BE2C (cell line): ENCODE data around the gene KCNH6.

Experiments
- DNase-seq: peaks from one replicate; pipeline ENCODE4 v3.0.0-alpha.2; 2020
- H3K27me3 ChIP-seq: fragments of 250-450 bp; sonication (Bioruptor Pico); 2 replicates; pipeline ENCODE4 v1.5.1; 2020; ENCODE audit warnings: mild to moderate bottlenecking
- H3K36me3 ChIP-seq: fragments of 250-450 bp; sonication (Bioruptor Pico); 2 replicates; pipeline ENCODE4 v1.5.1; 2020; ENCODE audit warnings: mild to moderate bottlenecking
- H3K4me1 ChIP-seq: fragments of 250-450 bp; sonication (Bioruptor Pico); 2 replicates; pipeline ENCODE4 v1.5.1; 2020
- H3K4me3 ChIP-seq: 2 replicates; pipeline ENCODE4 v1.5.1; 2011; ENCODE audit warnings: low read depth, low read length
- H3K9me3 ChIP-seq: fragments of 250-450 bp; sonication (Bioruptor Pico); 2 replicates; pipeline ENCODE4 v1.5.1; 2020
- TF ChIP-seq, protein P1 (sequence below): IDR thresholded peaks from 2 replicates; pipeline ENCODE4 v1.5.1; 2012; ENCODE audit warnings: mild to moderate bottlenecking, low read depth, low read length

KCNH6 gene

DNA sequence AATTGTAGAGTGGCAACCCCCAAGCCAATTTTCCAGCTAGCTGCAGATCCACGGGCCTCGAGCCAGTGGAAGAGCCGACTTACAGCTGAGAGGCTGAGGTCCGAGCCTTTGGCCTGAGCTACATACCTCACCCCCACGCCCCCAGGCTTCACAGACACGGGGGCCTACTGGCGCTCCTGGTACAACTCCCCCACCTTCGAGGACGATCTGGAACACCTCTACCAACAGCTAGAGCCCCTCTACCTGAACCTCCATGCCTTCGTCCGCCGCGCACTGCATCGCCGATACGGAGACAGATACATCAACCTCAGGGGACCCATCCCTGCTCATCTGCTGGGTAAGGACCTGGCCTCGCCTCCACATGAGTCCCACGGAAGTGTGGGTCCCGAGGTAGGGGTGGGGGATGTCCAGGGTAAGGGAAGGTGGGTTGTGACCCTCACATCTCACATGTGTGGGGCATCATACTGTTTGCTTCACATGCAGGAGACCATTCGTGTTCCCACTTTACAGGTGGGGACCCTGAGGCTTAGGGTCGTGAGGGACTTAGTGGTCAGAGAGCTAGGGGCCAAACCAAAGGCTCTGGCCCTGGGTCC lies 42.9 kb upstream of the KCNH6 start:
- Histone ChIP-seq H3K36me3 (peaks cover 38% of the 10 kb centered on the region), H3K4me3 (peak overlapping the region; percentile 81), H3K27me3 (no peaks in the 10 kb centered on the region), H3K9me3 (no peaks in the 10 kb centered on the region), H3K4me1 (peaks cover 36% of the 10 kb centered on the region)
- DNase-seq = no peak
- TF ChIP-seq, protein P1, sequence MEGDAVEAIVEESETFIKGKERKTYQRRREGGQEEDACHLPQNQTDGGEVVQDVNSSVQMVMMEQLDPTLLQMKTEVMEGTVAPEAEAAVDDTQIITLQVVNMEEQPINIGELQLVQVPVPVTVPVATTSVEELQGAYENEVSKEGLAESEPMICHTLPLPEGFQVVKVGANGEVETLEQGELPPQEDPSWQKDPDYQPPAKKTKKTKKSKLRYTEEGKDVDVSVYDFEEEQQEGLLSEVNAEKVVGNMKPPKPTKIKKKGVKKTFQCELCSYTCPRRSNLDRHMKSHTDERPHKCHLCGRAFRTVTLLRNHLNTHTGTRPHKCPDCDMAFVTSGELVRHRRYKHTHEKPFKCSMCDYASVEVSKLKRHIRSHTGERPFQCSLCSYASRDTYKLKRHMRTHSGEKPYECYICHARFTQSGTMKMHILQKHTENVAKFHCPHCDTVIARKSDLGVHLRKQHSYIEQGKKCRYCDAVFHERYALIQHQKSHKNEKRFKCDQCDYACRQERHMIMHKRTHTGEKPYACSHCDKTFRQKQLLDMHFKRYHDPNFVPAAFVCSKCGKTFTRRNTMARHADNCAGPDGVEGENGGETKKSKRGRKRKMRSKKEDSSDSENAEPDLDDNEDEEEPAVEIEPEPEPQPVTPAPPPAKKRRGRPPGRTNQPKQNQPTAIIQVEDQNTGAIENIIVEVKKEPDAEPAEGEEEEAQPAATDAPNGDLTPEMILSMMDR = no peak

DNA sequence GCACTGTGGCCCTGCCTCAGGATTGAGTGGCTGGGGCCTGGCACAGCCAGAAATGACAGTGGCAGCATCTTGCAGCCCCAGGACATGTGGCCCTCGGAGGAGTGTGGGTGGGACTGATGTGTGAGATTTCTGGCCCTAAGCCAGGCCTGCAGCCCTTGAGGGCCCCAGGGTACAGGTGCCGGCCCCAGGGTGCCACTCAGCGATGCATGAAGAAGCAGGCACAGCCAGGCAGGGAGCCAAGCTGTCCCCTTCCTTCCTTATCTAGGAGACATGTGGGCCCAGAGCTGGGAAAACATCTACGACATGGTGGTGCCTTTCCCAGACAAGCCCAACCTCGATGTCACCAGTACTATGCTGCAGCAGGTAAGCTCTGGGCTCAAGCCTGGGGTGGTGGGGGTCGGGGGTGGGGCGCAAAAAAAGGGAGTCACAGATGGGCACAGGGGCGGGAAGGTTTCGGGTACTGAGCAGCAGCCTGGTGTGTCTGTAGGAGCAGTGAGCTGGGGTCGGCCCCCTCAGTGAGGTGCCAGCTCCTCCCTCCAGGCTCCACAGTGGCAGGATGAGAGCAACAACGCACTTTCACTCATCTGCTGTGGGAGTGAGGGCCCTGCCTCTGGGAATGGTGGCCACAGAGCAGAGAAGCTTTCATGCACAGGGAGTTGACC lies 42.2 kb upstream of the KCNH6 start:
- DNase-seq = peak; percentile 97
- H3K36me3 ChIP-seq = peaks cover 42% of the 10 kb centered on the region
- peak overlapping the region; percentile 81 for H3K4me3 ChIP-seq
- no peaks in the 10 kb centered on the region for H3K9me3 ChIP-seq
- H3K4me1 ChIP-seq = peaks cover 29% of the 10 kb centered on the region
- TF ChIP-seq, protein P1 = no peak
- H3K27me3 ChIP-seq = no peaks in the 10 kb centered on the region

DNA sequence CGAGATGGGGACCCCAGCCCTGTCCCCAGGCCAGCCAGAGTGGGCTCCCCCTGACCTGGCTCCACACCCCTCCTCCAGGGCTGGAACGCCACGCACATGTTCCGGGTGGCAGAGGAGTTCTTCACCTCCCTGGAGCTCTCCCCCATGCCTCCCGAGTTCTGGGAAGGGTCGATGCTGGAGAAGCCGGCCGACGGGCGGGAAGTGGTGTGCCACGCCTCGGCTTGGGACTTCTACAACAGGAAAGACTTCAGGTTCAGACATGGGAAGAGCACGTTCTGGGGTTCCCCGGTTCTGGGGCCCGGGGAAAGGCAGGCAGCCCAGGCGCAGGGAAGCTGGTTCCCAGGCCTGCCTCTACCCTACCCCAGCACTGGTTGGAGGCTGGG lies 41.7 kb upstream of the KCNH6 start:
- TF ChIP-seq, protein P1 = no peak
- Histone ChIP-seq H3K4me3 (peak overlapping the region; percentile 7; the same call in 1 of the 2 replicates), H3K4me1 (peaks cover 28% of the 10 kb centered on the region), H3K27me3 (no peaks in the 10 kb centered on the region), H3K36me3 (peaks cover 47% of the 10 kb centered on the region), H3K9me3 (no peaks in the 10 kb centered on the region)
- DNase-seq = no peak

DNA sequence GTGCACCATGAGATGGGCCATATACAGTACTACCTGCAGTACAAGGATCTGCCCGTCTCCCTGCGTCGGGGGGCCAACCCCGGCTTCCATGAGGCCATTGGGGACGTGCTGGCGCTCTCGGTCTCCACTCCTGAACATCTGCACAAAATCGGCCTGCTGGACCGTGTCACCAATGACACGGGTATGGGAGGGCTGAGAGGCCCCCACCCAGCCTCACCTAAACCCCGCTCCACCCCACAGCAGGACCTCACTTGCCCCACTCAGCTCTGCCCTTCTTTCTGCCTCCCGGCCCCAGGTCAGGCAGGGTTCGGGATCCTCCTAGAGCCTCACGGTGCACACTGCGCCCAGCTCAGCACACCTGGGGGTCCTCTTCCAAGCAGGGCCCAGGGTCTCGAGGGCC lies 40.6 kb upstream of the KCNH6 start:
- H3K36me3 ChIP-seq = peaks cover 58% of the 10 kb centered on the region
- no peaks in the 10 kb centered on the region for H3K9me3 ChIP-seq
- H3K4me3 ChIP-seq = no peak overlapping the region
- no peak for DNase-seq
- peaks cover 28% of the 10 kb centered on the region for H3K4me1 ChIP-seq
- TF ChIP-seq, protein P1 = no peak
- H3K27me3 ChIP-seq = no peaks in the 10 kb centered on the region

DNA sequence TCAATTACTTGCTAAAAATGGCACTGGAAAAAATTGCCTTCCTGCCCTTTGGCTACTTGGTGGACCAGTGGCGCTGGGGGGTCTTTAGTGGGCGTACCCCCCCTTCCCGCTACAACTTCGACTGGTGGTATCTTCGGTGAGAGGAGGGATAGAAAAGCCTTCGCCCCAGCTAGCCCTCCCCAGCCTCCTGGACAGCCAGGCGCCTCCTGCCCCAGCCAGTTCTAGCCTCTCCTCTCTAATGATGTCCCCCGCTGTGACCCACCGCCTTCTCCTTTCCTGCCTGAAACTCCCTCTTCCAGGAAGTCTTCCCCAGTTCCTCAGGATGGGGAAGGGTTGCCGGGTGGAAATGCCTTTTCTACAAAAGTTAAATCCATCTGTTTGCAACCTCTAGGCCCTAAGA lies 40.1 kb upstream of the KCNH6 start:
- no peak overlapping the region for H3K4me3 ChIP-seq
- peaks cover 63% of the 10 kb centered on the region for H3K36me3 ChIP-seq
- peaks cover 28% of the 10 kb centered on the region for H3K4me1 ChIP-seq
- no peaks in the 10 kb centered on the region for H3K27me3 ChIP-seq
- TF ChIP-seq, protein P1 = no peak
- H3K9me3 ChIP-seq = no peaks in the 10 kb centered on the region
- DNase-seq = no peak
